KMS-11 (cell line): ENCODE results near the gene CSDE1.

ENCODE experiments used
- H2AFZ ChIP-seq: fragments of 200-600 bp; sonication (generic); 2 replicates; pipeline ENCODE4 v1.6.1; 2016; ENCODE audit warnings: antibody characterized with exemption, mixed run types, low read depth
- H3K27ac ChIP-seq: fragments of 200-600 bp; sonication (generic); 2 replicates; pipeline ENCODE4 v1.6.1; 2016; ENCODE audit warnings: mild to moderate bottlenecking, mixed run types
- H3K27me3 ChIP-seq: fragments of 200-600 bp; sonication (generic); 2 replicates; pipeline ENCODE4 v1.6.1; 2017; ENCODE audit warnings: mild to moderate bottlenecking, low read depth, mixed run types, moderate library complexity; ENCODE audit not compliant: insufficient read depth
- H3K36me3 ChIP-seq: fragments of 200-600 bp; sonication (generic); 2 replicates; pipeline ENCODE4 v1.6.1; 2017; ENCODE audit warnings: mild to moderate bottlenecking, mixed run types; ENCODE audit not compliant: insufficient read depth
- H3K4me1 ChIP-seq: fragments of 200-600 bp; sonication (generic); 2 replicates; pipeline ENCODE4 v1.6.1; 2016; ENCODE audit warnings: mild to moderate bottlenecking, low read depth, mixed run types; ENCODE audit not compliant: poor library complexity, severe bottlenecking
- H3K4me2 ChIP-seq: fragments of 200-600 bp; sonication (generic); 2 replicates; pipeline ENCODE4 v1.7.0; 2016; ENCODE audit warnings: mild to moderate bottlenecking, mixed run types
- H3K4me3 ChIP-seq: fragments of 200-600 bp; sonication (generic); IDR thresholded peaks from 2 replicates; pipeline ENCODE4 v1.6.1; 2017; ENCODE audit warnings: low read depth, low read length, mixed read lengths; ENCODE audit not compliant: insufficient read depth
- H3K79me2 ChIP-seq: fragments of 200-600 bp; sonication (generic); 2 replicates; pipeline ENCODE4 v1.6.1; 2016; ENCODE audit warnings: low read depth, mixed run types; ENCODE audit not compliant: insufficient read depth
- H3K9ac ChIP-seq: fragments of 200-600 bp; sonication (generic); 2 replicates; pipeline ENCODE4 v1.6.1; 2016; ENCODE audit warnings: mild to moderate bottlenecking, mixed run types
- H4K20me1 ChIP-seq: fragments of 200-600 bp; sonication (generic); 2 replicates; pipeline ENCODE4 v1.6.1; 2016; ENCODE audit warnings: mild to moderate bottlenecking, mixed run types; ENCODE audit not compliant: insufficient read depth
- CTCF ChIP-seq: fragments of 200-600 bp; sonication (generic); conservative IDR thresholded peaks from 2 replicates; pipeline ENCODE4 v1.6.1; 2017; ENCODE audit warnings: low read depth, mild to moderate bottlenecking, antibody characterized with exemption, low read length, moderate library complexity, mixed read lengths

The CSDE1 gene

GRCh38 chr1:114771992-114772391, 14.2 kb upstream of the CSDE1 start:
- Histone ChIP-seq H4K20me1 (no peaks in the 10 kb centered on the region), H3K79me2 (no peaks in the 10 kb centered on the region), H3K4me1 (no peaks in the 10 kb centered on the region), H3K27me3 (no peaks in the 10 kb centered on the region), H3K4me3 (no peak overlapping the region), H3K27ac (no peak overlapping the region), H2AFZ (no peak overlapping the region), H3K36me3 (no peaks in the 10 kb centered on the region), H3K4me2 (no peak overlapping the region), H3K9ac (no peak overlapping the region)
- TF ChIP-seq CTCF = no peak

- Histone ChIP-seq H3K79me2 (no peaks in the 10 kb centered on the region), H3K36me3 (no peaks in the 10 kb centered on the region), H2AFZ (no peak overlapping the region), H3K4me1 (no peaks in the 10 kb centered on the region), H3K27me3 (no peaks in the 10 kb centered on the region), H3K9ac (no peak overlapping the region), H3K4me2 (no peak overlapping the region), H3K27ac (no peak overlapping the region), H3K4me3 (no peak overlapping the region), H4K20me1 (no peaks in the 10 kb centered on the region)
- no peak for TF ChIP-seq CTCF
Measured at GRCh38 chr1:114770989-114771388, 13.2 kb upstream of the CSDE1 start.

- Histone ChIP-seq H4K20me1 (no peaks in the 10 kb centered on the region), H3K36me3 (no peaks in the 10 kb centered on the region), H3K9ac (no peak overlapping the region), H3K27ac (no peak overlapping the region), H3K4me2 (no peak overlapping the region), H2AFZ (no peak overlapping the region), H3K4me3 (no peak overlapping the region), H3K4me1 (no peaks in the 10 kb centered on the region), H3K79me2 (no peaks in the 10 kb centered on the region), H3K27me3 (no peaks in the 10 kb centered on the region)
- TF ChIP-seq CTCF = no peak
Measured at GRCh38 chr1:114764689-114765088, 6.9 kb upstream of the CSDE1 start.

GRCh38 chr1:114758256-114758832, 560 bp upstream of the CSDE1 start:
- Histone ChIP-seq H3K27ac (peak overlapping the region; percentile 98), H4K20me1 (peaks cover 17% of the 10 kb centered on the region), H3K9ac (peak overlapping the region; percentile 99; the same call in 1 of the 2 replicates), H3K79me2 (peaks cover 40% of the 10 kb centered on the region), H3K4me2 (peak overlapping the region; percentile 47), H3K4me1 (peaks cover 30% of the 10 kb centered on the region), H3K36me3 (no peaks in the 10 kb centered on the region), H3K27me3 (no peaks in the 10 kb centered on the region), H2AFZ (peak overlapping the region; percentile 78), H3K4me3 (no peak overlapping the region)
- no peak for TF ChIP-seq CTCF
